Measurements from ENCODE around the gene ESRRG.

DNA sequence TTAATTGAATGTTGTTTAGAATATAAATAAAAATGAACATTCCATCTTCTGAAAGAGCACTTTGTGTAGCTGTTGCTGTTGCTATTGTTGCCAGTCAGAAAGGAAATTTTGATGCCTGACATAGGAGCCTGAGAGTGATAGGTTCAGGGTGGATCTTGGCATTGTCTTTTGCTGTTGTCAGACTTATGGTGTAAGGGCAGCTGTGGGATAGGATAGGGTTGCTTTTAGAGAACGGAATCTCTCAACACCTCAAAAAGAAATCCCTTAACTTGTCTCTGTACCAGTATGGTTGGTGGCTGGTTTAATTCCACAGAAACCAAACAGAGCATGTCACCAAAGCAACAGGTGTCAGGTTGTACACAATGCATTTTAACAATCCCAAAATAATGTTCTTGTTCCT is 62.7 kb downstream of the ESRRG start:
- TF ChIP-seq, protein P1, sequence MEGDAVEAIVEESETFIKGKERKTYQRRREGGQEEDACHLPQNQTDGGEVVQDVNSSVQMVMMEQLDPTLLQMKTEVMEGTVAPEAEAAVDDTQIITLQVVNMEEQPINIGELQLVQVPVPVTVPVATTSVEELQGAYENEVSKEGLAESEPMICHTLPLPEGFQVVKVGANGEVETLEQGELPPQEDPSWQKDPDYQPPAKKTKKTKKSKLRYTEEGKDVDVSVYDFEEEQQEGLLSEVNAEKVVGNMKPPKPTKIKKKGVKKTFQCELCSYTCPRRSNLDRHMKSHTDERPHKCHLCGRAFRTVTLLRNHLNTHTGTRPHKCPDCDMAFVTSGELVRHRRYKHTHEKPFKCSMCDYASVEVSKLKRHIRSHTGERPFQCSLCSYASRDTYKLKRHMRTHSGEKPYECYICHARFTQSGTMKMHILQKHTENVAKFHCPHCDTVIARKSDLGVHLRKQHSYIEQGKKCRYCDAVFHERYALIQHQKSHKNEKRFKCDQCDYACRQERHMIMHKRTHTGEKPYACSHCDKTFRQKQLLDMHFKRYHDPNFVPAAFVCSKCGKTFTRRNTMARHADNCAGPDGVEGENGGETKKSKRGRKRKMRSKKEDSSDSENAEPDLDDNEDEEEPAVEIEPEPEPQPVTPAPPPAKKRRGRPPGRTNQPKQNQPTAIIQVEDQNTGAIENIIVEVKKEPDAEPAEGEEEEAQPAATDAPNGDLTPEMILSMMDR (IDR thresholded peaks at IDR 0.05 in 8 of 11, conservative IDR thresholded peaks at IDR 0.05 in 3 of 11) = no peak
- TF ChIP-seq POLR2A (IDR thresholded peaks at IDR 0.05) (no peak), POLR2AphosphoS5 (IDR thresholded peaks at IDR 0.05) (no peak)
